GM18505 (cell line): Measurements from ENCODE around the gene ZC3H6.

Experiments
- ATAC-seq: cut with Tn5 transposase; IDR thresholded peaks from one replicate; pipeline ENCODE4 v1.9.1; 2021; ENCODE audit not compliant: unreplicated experiment
- POLR2A ChIP-seq: IDR thresholded peaks from 4 replicates; pipeline ENCODE4 v1.6.1; 2011; ENCODE audit warnings: borderline replicate concordance; ENCODE audit not compliant: insufficient read depth, insufficient read length; ENCODE audit errors: extremely low read depth

The ZC3H6 gene

GRCh38 chr2:112293636-112294401 is 18.4 kb downstream of the ZC3H6 start:
- ATAC-seq = no peak
- no peak for TF ChIP-seq POLR2A

DNA sequence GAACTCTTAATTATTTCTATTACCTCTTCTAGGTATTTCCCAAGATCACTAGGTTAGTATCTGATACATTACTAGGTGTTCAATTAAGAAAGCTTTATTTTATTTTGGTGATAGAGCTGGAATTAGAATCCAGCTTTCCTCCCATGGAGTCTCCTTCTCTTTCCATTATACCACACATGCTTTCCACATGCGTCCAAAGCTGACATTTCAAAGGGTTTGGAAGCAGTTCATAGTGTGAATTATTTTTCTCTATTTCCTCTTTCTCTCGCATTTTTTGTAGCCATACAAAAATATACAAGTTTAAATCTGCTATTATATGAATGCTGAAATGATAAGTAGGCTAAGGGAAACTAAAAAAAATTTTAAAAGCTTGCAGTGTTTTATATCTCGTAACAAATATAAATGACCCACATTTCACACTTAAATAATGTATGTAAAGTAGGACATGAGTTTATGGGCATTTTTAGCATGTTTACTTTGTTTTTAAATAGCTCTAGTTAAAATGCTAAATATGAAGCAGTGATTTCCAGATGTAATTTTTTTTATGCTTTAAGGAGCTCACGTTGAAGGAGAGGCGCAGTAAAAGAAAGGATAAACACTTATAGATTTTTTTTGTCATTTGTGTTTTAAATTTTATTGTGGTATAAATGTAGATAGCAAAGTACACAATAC is 20.1 kb downstream of the ZC3H6 start:
- TF ChIP-seq POLR2A = no peak
- ATAC-seq = no peak

- no peak for ATAC-seq
- no peak for TF ChIP-seq POLR2A
Observed at GRCh38 chr2:112296407-112296806, 21.0 kb downstream of the ZC3H6 start.

DNA sequence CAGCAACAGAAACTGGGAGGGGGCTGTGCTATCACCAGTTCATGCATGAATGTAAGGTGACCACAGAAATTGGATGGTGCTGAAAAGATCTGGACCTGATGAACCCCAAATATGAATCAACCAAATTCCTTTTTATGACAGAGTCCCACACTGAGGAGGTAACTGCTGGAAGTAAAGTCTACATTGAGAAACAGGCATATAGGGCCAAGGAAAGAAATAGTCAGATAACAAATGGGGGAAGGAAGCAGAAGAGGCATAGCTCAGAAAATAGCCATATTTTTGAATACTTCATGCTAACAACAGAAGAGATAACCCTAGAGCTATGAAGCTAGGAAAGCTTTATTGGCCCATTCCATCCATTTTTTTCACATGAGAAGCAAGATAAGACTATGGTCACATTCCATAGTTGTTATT is 25.8 kb downstream of the ZC3H6 start:
- no peak for ATAC-seq
- no peak for TF ChIP-seq POLR2A

DNA sequence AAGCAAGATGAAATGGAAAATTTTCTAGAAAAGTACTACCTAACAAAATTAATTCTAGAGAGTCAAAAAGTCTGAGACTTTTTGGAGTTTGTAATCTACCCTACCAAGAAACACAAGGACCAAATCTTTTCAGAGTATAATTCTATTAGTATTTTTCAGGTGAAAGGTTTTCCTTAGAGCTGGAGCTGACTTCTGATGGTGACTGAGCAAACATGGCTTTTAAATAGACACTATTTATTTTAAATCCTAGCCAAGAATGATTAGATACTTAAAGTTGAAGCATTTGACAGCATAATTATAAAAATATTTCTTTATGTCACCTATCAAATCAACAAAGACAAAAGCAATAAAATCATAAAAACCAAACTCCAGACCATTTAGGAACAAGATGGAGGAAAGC is 26.6 kb downstream of the ZC3H6 start:
- TF ChIP-seq POLR2A = no peak
- no peak for ATAC-seq

- TF ChIP-seq POLR2A = no peak
- no peak for ATAC-seq
Observed at GRCh38 chr2:112304298-112304941, 29.0 kb downstream of the ZC3H6 start.

GRCh38 chr2:112305132-112305531 is 29.7 kb downstream of the ZC3H6 start:
- ATAC-seq = no peak
- no peak for TF ChIP-seq POLR2A

DNA sequence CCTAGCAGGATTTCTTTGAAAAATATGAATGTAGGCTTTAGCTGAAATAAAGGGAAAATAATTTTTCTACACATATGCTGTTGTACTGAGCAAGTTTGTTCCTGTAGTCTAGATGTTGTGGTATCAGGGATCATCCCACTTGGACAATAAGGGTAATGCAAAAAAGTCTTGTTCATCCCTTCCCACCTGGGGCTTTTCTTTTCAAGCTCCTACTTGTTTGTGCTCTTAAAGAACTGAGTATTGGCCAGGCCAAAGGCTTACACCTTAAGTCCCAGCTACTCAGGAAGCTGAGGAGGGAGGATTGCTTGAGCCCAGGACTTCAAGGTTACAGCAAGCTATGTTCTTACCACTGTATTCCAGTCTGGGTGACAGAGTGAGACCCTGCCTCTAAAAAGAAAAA is 35.5 kb downstream of the ZC3H6 start:
- no peak for TF ChIP-seq POLR2A
- no peak for ATAC-seq

GRCh38 chr2:112311932-112312331 is 36.5 kb downstream of the ZC3H6 start:
- ATAC-seq = no peak
- TF ChIP-seq POLR2A = no peak

GRCh38 chr2:112312821-112313220 is 37.4 kb downstream of the ZC3H6 start:
- ATAC-seq = no peak
- TF ChIP-seq POLR2A = no peak

DNA sequence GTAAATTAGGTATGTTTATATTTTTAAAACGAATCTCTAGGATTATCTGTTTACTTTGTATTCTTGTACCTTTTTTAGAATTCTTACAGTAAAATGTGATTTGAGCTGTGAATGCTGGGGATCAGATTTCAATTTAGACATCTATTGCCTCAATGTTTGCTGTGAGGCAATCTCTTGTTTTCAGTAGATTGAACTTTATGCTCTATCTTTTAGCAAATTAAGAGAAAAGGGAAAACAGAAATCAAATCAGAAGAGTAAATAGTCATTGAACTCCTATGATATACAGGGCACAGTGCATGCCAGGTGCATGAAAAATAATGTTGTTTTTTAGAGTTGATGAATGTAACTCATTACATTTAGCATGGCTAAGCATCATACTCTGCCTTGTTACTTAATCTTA is 39.5 kb downstream of the ZC3H6 start:
- no peak for TF ChIP-seq POLR2A
- ATAC-seq = no peak

DNA sequence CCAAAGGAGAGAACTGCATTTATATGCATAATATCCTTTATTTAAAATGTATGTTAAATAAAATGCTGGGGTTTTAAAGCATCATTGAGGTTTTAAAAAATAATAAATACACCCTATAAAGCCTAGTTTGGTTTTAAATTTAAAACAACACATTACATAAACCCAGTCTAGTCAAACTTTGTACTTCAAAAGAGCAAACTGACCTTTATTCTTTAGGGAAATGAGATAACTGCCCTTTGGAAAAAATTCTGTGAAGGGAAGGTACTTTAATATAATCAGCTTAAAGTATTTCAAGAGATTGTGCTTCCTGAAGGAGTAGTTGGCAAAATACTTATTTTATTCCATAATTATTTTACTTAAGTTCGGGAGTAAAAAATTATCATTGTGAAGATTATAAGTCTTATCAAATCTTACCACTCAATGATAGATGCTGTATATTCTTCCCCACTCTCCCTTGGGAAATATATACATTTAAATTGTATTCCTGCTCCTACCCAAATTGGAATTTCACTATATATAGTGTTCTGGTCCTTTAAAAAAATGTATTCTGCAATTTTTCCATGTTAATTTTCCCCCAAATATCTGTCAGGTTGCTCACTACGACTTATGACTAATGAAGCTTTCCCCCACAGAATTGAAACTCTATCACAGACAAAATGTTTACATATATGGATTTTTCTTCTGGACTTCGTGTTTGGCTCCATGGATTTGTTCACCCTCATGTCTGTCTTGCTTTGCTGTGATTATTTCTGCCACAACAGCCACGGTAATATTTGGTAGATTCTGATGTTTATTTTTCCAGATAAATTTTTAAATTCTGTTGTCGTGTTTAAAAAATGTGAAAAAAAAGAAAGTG is 42.1 kb downstream of the ZC3H6 start:
- no peak for ATAC-seq
- TF ChIP-seq POLR2A = no peak

GRCh38 chr2:112318515-112318914 is 43.1 kb downstream of the ZC3H6 start:
- ATAC-seq = no peak
- no peak for TF ChIP-seq POLR2A

DNA sequence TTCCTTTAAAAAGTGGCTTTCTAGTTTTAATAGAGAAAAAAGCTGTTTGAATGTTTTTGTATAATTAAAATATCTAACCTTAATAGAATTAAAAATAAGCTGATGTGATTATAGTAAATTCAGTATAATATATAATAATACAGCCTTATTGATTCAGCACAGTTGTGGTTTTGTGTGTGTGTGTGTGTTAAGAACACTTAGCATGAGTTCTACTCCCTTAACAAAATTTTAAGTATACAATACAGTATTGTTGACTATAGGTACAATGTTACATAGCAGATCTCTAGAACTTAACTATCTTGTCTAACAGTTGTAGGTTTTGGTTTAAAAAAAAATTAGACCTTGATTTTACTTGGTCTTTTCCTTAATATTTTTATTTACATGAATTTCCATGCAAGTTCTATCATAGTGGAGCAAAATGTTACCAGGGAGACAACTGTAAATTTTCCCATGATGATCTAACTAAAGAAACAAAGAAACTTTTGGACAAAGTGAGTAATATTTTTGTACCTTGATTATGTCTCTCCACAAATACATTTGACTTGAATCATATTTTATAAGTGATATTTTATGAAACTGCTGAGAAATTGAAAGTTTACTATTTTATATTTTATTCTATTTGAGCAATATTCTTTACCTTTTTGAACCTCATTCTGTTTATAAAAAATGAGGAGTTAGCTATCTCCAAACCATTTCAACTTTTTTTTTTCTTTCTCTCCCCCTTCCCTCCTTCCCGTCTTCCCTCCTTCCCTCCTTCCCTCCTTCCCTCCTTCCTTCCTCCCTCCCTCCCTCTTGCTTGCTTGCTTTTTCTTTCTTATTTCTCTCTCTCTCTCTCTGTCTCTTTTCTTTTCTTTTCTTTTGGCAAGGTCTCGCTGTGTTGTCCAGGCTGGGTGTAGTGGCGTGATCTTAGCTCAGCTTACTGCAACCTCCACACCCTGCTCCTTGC is 46.3 kb downstream of the ZC3H6 start:
- TF ChIP-seq POLR2A = no peak
- ATAC-seq = no peak
